Mesodermal cell (in vitro differentiated cells): ENCODE results near the gene ZNF175.
A peak's percentile ranks its signal among the peaks of the same experiment; 100 is the strongest.

Source experiments
- H3K27ac ChIP-seq: 2 replicates; pipeline ENCODE4 v1.7.0; 2013; ENCODE audit warnings: mild to moderate bottlenecking, low read depth, low read length, moderate library complexity; ENCODE audit not compliant: severe bottlenecking
- H3K36me3 ChIP-seq: 2 replicates; pipeline ENCODE4 v1.7.1; 2013; ENCODE audit warnings: mild to moderate bottlenecking, low read length, moderate library complexity; ENCODE audit not compliant: control insufficient read depth, insufficient read depth
- H3K4me1 ChIP-seq: one replicate; pipeline ENCODE4 v1.7.1; 2013; ENCODE audit warnings: mild to moderate bottlenecking, low read length; ENCODE audit not compliant: insufficient read depth, control insufficient read depth, poor library complexity, severe bottlenecking
- H3K4me3 ChIP-seq: 2 replicates; pipeline ENCODE4 v1.7.0; 2013; ENCODE audit warnings: low read length, control low read depth, mild to moderate bottlenecking; ENCODE audit not compliant: insufficient read depth, poor library complexity, severe bottlenecking; ENCODE audit errors: extremely low read depth
- H3K9me3 ChIP-seq: 2 replicates; pipeline ENCODE4 v1.7.1; 2013; ENCODE audit warnings: mild to moderate bottlenecking, low read length, moderate library complexity; ENCODE audit not compliant: control insufficient read depth
- WGBS, 2 experiments: methylation state at CpG; one replicate each; pipeline ENCODE4 v1.1.5; 2013; ENCODE audit warnings: missing lambda C conversion rate in 2 of 2; ENCODE audit not compliant: insufficient coverage in 2 of 2; 5-methylcytosine and 5-hydroxymethylcytosine counted together

ZNF175 gene

DNA sequence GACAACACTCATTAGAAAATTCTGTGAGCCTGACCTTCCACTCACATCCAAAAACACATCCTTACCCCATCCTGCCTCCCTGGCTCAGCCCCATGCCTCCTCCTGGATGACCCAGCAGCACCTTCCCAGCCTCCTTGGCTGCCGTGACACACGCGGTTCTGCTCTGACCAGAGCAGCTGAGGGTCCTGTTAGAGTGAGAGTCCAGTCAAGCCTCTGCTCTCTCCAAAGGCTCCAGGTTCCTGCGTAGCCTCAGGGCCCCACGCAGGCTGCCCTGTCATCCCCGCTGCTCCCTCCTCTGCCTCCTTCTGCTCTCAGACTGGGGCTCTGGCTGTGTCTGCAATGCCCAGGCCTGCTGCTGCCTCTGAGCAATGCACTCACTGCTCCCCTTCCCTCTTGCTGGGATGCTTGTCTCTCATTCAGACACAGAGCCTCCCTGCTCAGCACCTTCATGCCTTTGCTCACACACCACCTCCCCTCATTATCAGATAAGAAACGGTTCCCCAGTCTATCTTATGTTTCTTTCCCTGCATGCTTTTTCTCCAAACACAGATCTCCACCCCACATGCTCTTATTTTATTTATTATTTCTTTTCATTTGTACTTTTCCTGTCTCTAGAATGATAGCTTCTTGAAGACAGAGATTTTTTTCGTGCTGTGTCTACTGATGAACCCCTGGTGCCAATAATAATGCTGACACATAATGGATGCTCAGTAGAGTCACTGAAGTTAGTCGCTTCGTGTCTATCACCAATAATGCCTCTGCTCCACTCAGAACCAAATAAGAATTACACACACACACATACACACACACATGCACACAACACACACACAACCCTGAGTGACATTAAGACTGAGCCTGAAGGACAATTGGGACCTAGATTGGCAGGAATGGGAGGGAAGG is 29.4 kb upstream of the ZNF175 start:
- no peaks in the 10 kb centered on the region for H3K9me3 ChIP-seq
- H3K4me1 ChIP-seq: peaks cover 24% of the 10 kb centered on the region
- no peaks in the 10 kb centered on the region for H3K36me3 ChIP-seq
- peak overlapping the region; percentile 14 for H3K4me3 ChIP-seq
- H3K27ac ChIP-seq: peak overlapping the region; percentile 53
- 53 to 63% methylated on average over 8 to 10 of the region's 10 CpGs for WGBS, 2 experiments

DNA sequence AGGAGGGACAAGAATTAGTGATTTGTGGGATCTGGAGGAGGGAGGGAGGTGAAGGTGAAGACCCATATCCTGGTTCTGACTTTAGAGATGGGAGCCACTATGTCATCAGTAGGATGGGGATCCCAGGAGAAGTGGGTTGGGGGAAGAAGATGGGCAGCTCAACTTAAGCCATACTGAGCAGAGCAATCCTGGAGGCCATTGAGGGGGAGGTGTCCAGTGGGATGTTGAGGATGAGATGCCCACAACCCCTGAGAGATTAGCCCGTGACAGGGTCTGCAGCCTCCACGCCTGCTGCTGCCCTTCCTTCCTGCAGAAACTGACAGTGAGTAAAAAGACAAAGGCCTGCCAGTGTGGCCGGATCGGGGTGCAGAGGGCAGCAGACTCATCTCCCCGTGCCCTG is 28.4 kb upstream of the ZNF175 start:
- no peaks in the 10 kb centered on the region for H3K9me3 ChIP-seq

DNA sequence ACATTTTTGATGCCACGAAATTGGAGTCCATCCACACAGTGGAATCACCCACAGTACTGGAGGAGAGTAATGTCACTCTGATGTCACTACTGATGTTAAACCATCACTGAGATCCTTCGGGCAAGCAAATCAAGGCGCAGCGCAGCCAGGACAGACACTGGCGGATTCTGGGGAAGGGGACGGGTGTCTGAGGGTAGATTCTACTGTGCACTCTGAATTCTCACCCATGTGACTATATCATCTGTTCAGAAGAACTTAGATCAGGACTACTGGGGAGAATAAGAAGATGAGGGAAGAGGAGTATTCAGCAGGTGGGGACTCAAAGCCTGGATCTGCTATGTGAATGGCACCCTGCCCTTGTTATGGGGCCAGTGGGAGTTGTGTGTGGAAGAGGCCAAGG is 27.0 kb upstream of the ZNF175 start:
- no peaks in the 10 kb centered on the region for H3K36me3 ChIP-seq
- no peak overlapping the region for H3K27ac ChIP-seq
- H3K4me3 ChIP-seq: no peak overlapping the region
- H3K4me1 ChIP-seq: peaks cover 37% of the 10 kb centered on the region
- no peaks in the 10 kb centered on the region for H3K9me3 ChIP-seq
- 87 to 93% methylated on average over 4 to 5 of the region's 6 CpGs for WGBS, 2 experiments

More for the DNA sequence above, 28.4 kb upstream of the ZNF175 start:
- Histone ChIP-seq H3K36me3 (no peaks in the 10 kb centered on the region), H3K4me1 (peaks cover 33% of the 10 kb centered on the region), H3K27ac (no peak overlapping the region), H3K4me3 (no peak overlapping the region)
- 25 to 75% methylated on average over 1 to 5 of the region's 5 CpGs for WGBS, 2 experiments

DNA sequence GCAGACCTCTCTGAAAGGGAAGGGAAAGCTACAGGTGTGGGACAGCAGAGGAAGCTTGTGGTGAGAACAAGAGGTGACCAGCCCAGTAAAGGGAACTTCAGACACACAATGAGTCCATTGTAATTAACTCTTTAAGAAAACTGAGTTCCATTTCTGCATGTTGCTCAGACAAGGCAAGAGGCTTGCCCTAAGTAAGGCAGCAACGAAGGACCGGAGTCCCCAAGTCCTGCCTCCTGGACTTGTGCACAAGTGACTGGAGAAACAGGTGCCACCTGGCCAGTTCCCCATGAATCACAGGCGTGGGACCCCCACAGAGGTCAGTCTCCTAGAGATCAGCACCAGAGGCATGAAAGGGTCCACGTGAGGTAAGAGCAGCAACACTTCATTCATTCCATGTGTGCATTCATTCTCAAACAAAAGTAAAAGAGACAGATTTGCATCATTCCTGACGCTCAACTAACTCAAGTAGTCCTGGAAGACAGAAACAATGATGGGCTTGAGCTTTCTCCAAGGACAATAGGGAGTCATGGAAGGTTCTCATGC is 24.9 kb upstream of the ZNF175 start:
- Histone ChIP-seq H3K27ac (peak overlapping the region; percentile 93), H3K4me3 (no peak overlapping the region), H3K9me3 (no peaks in the 10 kb centered on the region), H3K4me1 (peaks cover 52% of the 10 kb centered on the region), H3K36me3 (no peaks in the 10 kb centered on the region)
- WGBS, 2 experiments: 66 to 71% methylated on average over 3 to 4 of the region's 5 CpGs

DNA sequence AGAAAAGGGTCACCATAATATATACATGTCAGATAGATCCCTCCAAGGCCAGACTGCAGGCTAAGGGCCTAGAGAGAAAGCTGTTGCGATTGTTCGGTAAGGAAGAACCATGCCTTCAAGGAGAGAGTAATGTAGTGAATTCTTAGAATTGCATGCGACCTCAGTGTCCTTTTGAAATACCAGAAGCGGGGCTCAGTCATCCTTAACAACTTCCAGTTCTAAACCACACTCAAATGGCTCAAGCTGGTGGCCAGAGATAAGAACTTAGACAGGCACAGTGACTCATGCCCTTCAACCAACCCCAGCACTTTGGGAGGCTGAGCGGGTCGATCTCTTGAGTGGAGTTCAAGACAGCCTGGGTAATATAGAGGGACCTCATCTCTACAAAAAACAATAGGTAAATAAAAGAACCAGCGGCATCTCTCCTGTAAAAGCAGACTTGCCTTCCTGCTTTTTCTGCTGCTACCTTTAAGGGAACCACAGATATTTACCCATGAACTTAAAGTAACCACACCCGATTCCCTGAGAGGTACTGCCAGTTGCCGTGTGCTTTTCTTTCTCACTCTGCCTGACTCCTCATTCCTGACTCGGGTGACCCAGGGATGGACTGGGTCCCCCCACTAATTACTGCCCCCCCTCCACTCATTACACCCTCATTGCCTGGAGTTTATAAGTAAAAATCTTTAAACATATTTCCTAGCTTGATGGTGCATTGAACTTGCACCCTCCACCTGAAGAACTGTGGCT is 24.3 kb upstream of the ZNF175 start:
- H3K36me3 ChIP-seq: no peaks in the 10 kb centered on the region
- WGBS, 2 experiments: 48 to 78% methylated on average over 4 to 7 of the region's 10 CpGs
- H3K27ac ChIP-seq: peak overlapping the region; percentile 93
- no peaks in the 10 kb centered on the region for H3K9me3 ChIP-seq
- peak overlapping the region; percentile 11 for H3K4me3 ChIP-seq
- peaks cover 53% of the 10 kb centered on the region for H3K4me1 ChIP-seq

DNA sequence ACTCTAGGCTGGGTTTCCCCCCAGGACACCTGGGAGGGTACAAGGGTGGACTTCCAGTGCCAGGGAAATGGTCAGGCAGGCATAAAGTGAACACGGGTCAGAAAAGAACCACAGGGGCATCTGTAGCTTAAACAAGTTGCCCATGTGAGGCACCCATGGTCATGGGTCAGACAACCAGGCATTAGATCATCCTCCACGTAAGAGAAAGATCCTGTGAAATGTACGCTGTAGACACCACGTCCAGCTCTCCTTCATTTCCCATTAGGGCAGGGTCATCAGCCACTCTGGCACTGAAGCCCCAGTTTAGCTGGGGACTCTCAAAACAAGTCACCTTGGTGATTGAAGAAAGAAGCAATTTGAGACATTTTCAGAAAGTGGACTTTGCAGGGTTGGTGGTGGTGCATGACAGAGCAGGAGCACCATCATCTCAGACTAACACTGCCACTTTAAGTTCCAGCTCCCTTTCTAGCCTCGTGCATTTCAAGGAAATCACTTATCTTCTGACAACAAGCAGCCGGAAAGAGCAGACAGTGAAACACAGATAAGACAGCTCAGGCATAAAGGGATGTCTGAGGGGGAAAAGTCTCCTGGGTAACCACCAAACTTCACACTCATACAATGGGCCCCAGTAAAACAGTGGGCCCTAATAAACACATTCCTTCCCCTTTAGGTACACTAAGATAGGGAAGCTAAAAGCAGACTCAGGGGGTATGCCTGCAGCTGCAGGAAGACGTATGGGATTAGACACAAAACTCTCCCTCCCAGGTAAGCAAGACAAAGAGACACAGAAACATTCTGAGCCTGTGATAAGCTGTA is 23.5 kb upstream of the ZNF175 start:
- peak overlapping the region; percentile 93 for H3K27ac ChIP-seq
- 80 to 84% methylated on average over 4 of the region's 7 CpGs for WGBS, 2 experiments
- no peaks in the 10 kb centered on the region for H3K9me3 ChIP-seq
- peaks cover 61% of the 10 kb centered on the region for H3K4me1 ChIP-seq
- H3K36me3 ChIP-seq: no peaks in the 10 kb centered on the region
- H3K4me3 ChIP-seq: peak overlapping the region; percentile 11

DNA sequence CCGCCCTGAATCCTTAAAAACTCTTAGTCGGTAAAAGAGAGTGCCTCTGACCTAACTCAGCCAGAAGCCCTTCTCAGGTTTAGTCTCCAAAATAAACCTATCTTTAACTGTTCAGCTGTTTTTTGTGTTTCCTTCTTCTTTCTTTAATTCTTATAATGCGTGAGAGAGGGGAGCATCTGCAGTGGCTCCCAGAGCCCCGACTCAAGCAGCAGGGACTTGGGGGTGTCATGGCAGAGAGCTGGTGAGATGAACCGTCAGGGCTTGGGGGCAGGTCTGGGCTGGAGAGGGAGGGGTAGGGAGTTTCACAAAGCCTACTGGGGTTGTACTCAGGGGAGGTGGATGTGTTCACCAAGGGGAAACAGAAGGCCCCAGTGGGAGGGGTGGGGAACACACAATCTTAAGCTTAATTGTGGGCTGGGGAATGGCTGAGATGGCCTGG is 22.9 kb upstream of the ZNF175 start:
- no peak overlapping the region for H3K4me3 ChIP-seq
- peak overlapping the region; percentile 93 for H3K27ac ChIP-seq
- WGBS, 2 experiments: 74 to 79% methylated on average over 4 to 5 of the region's 5 CpGs
- peaks cover 63% of the 10 kb centered on the region for H3K4me1 ChIP-seq
- H3K9me3 ChIP-seq: no peaks in the 10 kb centered on the region
- no peaks in the 10 kb centered on the region for H3K36me3 ChIP-seq

DNA sequence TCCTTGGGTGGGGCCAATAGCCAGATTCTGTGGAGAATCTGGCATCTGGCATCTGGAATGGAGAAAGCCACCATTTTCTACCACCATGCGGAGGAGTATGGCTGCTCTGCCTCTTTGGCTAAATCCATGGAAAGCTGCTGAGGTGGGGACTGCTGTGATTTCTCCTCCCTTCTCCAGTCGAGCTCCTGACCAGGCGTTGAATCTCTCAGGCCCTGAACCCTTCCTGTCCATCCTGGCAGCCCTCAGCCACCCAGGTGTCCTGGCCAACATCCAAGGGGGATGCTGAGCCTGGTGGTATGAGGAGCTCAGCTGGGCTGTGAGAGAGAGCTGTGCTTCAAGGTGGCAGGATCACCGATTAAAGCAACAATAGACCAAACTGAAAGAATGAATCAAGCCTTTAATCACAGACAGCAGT is 22.2 kb upstream of the ZNF175 start:
- WGBS, 2 experiments: 83 to 88% methylated on average over 2 of the region's 4 CpGs
- H3K4me3 ChIP-seq: no peak overlapping the region
- peaks cover 68% of the 10 kb centered on the region for H3K4me1 ChIP-seq

DNA sequence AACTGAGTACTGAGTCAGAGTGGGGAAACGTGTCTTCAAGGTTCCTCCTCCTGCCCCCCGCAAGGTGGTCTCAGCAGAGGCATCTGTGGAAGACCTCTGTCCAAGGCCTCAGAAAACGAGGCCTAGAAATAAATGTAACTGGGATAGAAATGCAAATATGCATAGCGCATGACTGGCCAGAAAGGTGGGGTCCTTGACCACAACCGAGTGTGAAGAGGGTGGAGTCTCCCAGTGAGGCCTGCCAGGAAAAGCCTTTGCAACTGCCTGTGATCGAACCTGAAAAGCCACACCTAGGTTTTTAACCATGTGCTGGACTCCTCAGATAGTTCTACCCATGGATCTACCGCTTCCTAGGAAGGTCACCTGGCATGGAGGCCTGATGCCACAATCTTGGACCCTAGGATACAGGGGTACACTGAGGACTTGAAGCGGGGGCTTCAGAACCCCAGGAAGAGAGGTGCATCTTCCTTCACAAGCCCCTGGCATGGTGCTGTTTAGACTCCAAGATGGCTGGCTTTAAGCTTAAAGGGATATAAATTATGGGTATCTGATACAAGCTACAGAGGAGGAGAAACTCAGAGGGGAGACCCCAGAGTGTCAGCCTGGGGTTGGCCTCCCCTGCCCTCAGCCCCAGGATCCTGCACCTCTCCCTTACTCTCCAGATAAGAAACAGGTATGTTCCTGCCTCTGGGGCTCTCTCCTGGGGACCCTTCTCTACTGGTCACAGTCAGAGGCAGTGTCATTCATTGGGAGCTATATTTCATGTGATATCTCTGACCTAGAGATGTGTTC is 21.4 kb upstream of the ZNF175 start:
- no peak overlapping the region for H3K4me3 ChIP-seq
- H3K9me3 ChIP-seq: no peaks in the 10 kb centered on the region
- H3K36me3 ChIP-seq: no peaks in the 10 kb centered on the region
- WGBS, 2 experiments: 67 to 75% methylated on average over 8 of the region's 8 CpGs
- H3K27ac ChIP-seq: no peak overlapping the region
- H3K4me1 ChIP-seq: peaks cover 73% of the 10 kb centered on the region

More for the DNA sequence above, 22.2 kb upstream of the ZNF175 start:
- Histone ChIP-seq H3K9me3 (no peaks in the 10 kb centered on the region), H3K27ac (no peak overlapping the region), H3K36me3 (no peaks in the 10 kb centered on the region)
